ENCODE results near the gene ZNF391. TPM values are rescaled to one million over a fixed set of nuclear protein-coding genes. Genes with fewer than 3 reads are reported as not detected.
"Not testable (repeated sequence)": the region's sequence is repeated elsewhere in the genome, so short reads cannot be mapped to it uniquely, and the experiment has no call there.

Gene ZNF391
- total RNA-seq, 2 donors from 2014 or later = 2.4 to 3.3 TPM

GRCh38 chr6:27415898-27416297 lies 27.3 kb downstream of the ZNF391 start:
- DNase-seq (ENCODE audit: low spot score) = no peak
- intact Hi-C loops (cut with DNase I) = no loop called here

DNA sequence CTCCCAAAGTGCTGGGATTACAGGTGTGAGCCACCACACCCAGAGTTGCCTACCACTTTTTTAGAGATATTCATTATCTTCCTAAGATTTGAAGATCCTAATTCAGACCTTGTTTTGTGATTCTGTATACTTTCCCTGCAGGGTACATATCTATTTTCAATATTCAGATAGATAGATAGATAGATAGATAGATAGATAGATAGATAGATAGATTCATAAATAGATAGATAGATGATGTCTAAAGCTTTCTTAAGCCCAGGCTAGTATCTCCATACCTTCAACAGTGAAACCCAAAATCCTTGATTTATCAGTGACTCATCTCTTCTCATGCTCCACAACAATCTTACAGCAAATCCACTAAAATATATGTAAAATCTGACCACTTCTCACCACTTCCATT lies 30.8 kb downstream of the ZNF391 start:
- intact Hi-C loops (cut with DNase I) = no loop called here
- DNase-seq (ENCODE audit: low spot score) = no peak

DNA sequence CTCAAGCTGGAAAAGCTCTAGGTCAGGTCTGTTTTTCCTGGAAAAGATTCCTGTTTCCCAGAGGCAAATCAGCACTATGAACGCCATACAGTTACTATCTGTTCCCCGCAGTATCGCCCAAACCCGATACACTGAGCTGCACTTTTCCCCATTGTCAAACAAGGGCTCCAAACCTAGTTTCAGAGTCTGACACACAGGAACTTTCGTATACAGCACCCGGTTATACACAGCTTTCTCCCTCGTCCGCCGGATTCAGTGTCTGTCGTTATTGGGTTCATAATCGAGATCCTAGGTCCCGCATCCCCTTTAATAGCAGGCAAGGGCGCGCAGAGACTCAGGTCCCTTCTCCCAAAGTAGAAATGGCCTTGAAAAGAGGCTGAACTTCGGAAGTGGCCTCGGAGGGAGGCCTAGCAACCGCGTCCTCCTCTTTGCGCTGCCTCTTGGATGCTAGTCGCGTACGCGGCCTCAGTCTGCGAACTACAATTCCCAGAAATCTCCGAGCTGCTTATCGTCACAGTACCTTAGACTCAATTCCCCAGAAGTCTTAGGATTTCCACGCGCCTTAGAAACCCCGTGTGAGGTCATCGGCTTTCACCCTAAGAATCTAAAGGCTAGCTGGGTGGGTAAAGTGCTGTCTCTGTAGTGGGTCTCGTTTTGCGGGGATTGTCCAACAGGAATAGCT lies 34.2 kb downstream of the ZNF391 start:
- intact Hi-C loops (cut with DNase I) = no loop called here
- no peak for DNase-seq (ENCODE audit: low spot score)

DNA sequence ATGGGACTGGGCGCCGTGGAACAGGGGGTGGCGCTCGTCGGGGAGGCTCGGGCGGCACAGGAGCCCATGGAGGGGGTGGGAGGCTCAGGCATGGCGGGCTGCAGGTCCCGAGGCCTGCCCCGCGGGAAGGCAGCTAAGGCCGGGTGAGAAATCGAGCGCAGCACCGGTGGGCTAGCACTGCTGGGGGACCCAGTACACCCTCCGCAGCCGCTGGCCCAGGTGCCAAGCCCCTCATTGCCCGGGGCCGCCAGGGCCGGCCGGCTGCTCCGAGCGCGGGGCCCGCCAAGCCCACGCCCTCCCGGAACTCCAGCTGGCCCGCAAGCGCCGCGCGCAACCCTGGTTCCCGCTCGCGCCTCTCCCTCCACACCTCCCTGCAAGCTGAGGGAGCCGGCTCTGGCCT lies 36.3 kb downstream of the ZNF391 start:
- DNase-seq (ENCODE audit: low spot score); intact Hi-C loops (cut with DNase I): not testable (repeated sequence)

GRCh38 chr6:27426045-27426620 lies 37.6 kb downstream of the ZNF391 start:
- intact Hi-C loops (cut with DNase I) = no loop called here

GRCh38 chr6:27428502-27428901 lies 39.9 kb downstream of the ZNF391 start:
- no peak for DNase-seq (ENCODE audit: low spot score)
- intact Hi-C loops (cut with DNase I) = no loop called here

More at GRCh38 chr6:27426045-27426620, 37.6 kb downstream of the ZNF391 start:
- no peak for DNase-seq (ENCODE audit: low spot score)

- intact Hi-C loops (cut with DNase I) = no loop called here
- no peak for DNase-seq (ENCODE audit: low spot score)
Observed at GRCh38 chr6:27428966-27429365, 40.4 kb downstream of the ZNF391 start.

GRCh38 chr6:27433714-27434113 lies 45.2 kb downstream of the ZNF391 start:
- DNase-seq (ENCODE audit: low spot score) = no peak
- intact Hi-C loops (cut with DNase I) = no loop called here

GRCh38 chr6:27439371-27439770 lies 50.8 kb downstream of the ZNF391 start:
- intact Hi-C loops (cut with DNase I) = no loop called here

DNA sequence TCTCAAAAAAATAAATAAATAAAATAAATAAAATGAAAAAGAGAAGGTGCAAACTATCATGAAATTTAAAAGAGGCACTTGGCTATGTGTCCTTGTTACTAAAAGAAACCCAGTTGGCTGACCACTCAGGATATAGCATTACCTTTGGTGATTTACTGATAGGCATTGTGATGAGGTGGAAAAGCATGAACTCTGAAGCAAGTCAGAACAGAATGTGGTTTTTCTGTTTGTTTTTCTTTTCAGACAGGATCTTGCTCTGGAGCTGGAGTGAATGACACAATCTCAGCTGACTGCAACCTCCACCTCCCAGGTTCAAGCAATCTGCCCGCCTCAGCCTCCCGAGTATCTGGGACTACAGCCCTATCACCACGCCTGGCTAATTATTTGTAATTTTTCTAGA lies 52.4 kb downstream of the ZNF391 start:
- DNase-seq (ENCODE audit: low spot score) = no peak
- intact Hi-C loops (cut with DNase I) = no loop called here

More at GRCh38 chr6:27439371-27439770, 50.8 kb downstream of the ZNF391 start:
- DNase-seq (ENCODE audit: low spot score) = no peak

DNA sequence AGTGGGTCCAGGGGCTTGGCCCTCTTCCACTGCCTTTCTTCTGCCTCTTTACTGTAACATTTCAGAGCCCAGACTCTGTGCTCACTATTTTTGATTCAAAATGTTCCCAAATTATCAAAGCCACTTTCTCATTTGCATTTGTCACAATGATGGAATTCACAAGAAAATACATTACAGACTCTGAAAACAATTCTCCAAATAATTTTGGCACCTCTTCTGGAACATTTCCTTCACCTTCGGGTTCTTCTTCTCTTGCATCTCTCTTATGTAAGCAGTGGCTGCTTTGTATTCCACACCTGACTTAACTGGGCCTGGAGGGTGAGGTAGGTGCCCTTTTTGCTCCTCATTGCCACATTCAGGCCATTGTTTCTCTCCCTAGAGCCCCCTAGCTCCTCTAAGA lies 54.4 kb downstream of the ZNF391 start:
- intact Hi-C loops (cut with DNase I) = no loop called here
- DNase-seq (ENCODE audit: low spot score) = no peak

DNA sequence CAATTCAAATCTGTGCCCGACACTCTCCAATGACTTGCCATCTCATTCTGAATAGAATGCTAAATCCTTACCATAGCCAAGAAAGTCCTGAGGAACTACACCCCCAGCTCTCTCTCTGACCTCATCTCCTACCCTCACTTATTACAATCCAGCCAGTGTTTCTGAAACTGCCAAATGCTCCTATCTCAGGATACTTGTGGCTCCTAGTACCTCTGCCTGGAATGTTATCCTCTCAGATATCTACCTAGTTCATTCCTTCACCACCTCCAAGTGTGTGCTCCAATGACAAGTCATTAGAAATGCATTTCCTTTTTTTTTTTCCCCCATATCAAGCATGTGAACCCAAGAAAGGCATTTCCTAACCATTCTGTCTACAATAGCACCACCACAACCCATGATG lies 59.9 kb downstream of the ZNF391 start:
- no peak for DNase-seq (ENCODE audit: low spot score)
- intact Hi-C loops (cut with DNase I) = no loop called here

GRCh38 chr6:27451660-27452390 lies 63.3 kb downstream of the ZNF391 start:
- DNase-seq (ENCODE audit: low spot score) = no peak
- intact Hi-C loops (cut with DNase I) = no loop called here

DNA sequence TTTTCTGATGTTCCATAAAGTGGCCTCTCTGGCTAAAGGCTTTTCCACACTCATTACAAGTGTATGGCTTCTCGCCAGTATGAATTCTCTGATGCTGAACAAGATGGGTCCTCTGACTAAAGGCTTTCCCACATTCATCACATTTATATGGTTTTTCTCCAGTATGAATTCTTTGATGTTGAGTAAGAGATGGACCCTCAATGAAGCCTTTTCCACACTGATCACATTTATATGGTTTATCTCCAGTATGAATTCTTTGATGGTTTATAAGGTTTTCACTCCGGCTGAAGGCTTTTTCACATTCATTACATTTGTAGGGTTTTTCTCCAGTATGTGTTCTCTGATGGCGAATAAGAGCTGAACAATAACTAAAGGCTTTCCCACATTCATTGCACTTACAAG lies 63.9 kb downstream of the ZNF391 start:
- no peak for DNase-seq (ENCODE audit: low spot score)
- intact Hi-C loops (cut with DNase I) = no loop called here

Other genes with a start within 250 kb of the ZNF391 start
- gene PRSS16, start 141.1 kb upstream of the ZNF391 start, total RNA-seq = under 1 TPM in 1 of 2 donors, not detected in 1; 0.28 TPM
- gene POM121L2, start 76.5 kb upstream of the ZNF391 start, total RNA-seq = not detected
- 1 to 10 TPM; 6.3 to 6.5 TPM for gene ZNF184, start 84.3 kb downstream of the ZNF391 start, total RNA-seq

Data from posterior vena cava (tissue), 2 donors.